Measurements from ENCODE around the gene SPATA4. TPM values are rescaled to one million over a fixed set of nuclear protein-coding genes. Genes with fewer than 3 reads are reported as not detected.

SPATA4 gene
- total and polyA plus RNA-seq, 2 experiments from 2014 or later = not detected

DNA sequence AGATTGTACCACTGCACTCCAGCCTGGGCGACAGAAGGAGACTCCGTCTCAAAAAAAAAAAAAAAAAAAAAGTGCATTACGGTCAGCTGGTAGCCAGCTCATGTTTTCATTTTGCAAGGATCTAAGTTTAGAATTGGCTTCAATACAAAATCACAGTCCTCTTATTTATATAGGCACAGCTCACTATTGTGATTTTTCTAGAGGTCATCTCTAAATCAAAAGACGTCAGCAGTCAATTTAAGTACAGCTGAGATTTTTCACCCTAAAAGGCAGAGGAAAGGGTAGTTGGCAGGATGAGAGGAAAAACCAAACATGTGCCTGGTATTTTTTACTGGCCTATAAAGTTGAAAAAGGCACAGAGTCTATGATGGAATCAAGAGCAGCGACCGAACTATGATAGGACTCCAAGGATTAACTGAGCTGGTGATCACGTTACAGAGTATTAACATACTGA lies 42.8 kb upstream of the SPATA4 start:
- H3K4me1 ChIP-seq (ENCODE audit: insufficient read depth) = no peaks in the 10 kb centered on the region
- no peaks in the 10 kb centered on the region for H3K9me2 ChIP-seq (replicated peaks; ENCODE audit: insufficient read depth)
- 37% methylated on average over 7 of the region's 7 CpGs for WGBS (ENCODE audit: low lambda C conversion rate, missing lambda C conversion rate)
- peak overlapping the region; percentile 44 for H3K4me2 ChIP-seq
- H3K79me2 ChIP-seq = no peaks in the 10 kb centered on the region
- H3K9me3 ChIP-seq (ENCODE audit: low read depth) = no peaks in the 10 kb centered on the region
- DNase-seq (ENCODE audit: low spot score) = peak; percentile 43
- no peaks in the 10 kb centered on the region for H3K27me3 ChIP-seq
- H3K27ac ChIP-seq = peak overlapping the region; percentile 33
- TF ChIP-seq EZH2 (IDR thresholded peaks at IDR 0.05; ENCODE audit: borderline replicate concordance) = no peak
- no peak for TF ChIP-seq EZH2phosphoT487 (IDR thresholded peaks at IDR 0.05; ENCODE audit: low read depth, severe bottlenecking, unreplicated experiment)
- H3K36me3 ChIP-seq (replicated peaks; ENCODE audit: insufficient read depth, low read depth) = no peaks in the 10 kb centered on the region
- no peak overlapping the region for H2AFZ ChIP-seq
- H4K20me1 ChIP-seq (ENCODE audit: insufficient read depth, poor library complexity, severe bottlenecking) = no peaks in the 10 kb centered on the region
- no peak overlapping the region for H3K4me3 ChIP-seq

DNA sequence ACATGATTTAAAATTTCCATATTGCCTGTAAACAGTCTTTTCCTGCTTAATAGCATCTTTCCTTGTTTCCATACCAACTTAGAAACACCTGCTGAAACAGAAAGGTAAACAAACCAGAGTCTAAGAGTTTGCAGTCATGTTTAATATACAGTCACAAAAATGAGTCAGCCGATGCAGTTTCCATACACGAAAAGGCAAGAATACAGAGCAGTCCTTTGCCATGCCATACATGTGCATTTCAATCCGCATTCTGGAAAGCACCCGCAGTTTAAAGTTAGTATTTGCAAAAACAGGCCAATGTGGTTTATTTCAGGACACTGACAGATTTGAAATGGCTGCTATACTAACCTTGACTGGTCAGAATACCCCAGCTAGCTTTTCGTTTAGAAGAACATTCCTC lies 41.6 kb upstream of the SPATA4 start:
- no peak overlapping the region for H3K4me3 ChIP-seq
- H3K4me1 ChIP-seq (ENCODE audit: insufficient read depth) = no peaks in the 10 kb centered on the region
- no peaks in the 10 kb centered on the region for H3K36me3 ChIP-seq (replicated peaks; ENCODE audit: insufficient read depth, low read depth)
- no peaks in the 10 kb centered on the region for H3K27me3 ChIP-seq
- no peaks in the 10 kb centered on the region for H3K9me3 ChIP-seq (ENCODE audit: low read depth)
- H3K4me2 ChIP-seq = no peak overlapping the region
- TF ChIP-seq, protein P1, sequence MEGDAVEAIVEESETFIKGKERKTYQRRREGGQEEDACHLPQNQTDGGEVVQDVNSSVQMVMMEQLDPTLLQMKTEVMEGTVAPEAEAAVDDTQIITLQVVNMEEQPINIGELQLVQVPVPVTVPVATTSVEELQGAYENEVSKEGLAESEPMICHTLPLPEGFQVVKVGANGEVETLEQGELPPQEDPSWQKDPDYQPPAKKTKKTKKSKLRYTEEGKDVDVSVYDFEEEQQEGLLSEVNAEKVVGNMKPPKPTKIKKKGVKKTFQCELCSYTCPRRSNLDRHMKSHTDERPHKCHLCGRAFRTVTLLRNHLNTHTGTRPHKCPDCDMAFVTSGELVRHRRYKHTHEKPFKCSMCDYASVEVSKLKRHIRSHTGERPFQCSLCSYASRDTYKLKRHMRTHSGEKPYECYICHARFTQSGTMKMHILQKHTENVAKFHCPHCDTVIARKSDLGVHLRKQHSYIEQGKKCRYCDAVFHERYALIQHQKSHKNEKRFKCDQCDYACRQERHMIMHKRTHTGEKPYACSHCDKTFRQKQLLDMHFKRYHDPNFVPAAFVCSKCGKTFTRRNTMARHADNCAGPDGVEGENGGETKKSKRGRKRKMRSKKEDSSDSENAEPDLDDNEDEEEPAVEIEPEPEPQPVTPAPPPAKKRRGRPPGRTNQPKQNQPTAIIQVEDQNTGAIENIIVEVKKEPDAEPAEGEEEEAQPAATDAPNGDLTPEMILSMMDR (IDR thresholded peaks at IDR 0.05; ENCODE audit: poor library complexity) = no peak
- H3K27ac ChIP-seq = no peak overlapping the region
- H3K9me2 ChIP-seq (replicated peaks; ENCODE audit: insufficient read depth) = no peaks in the 10 kb centered on the region
- no peaks in the 10 kb centered on the region for H3K79me2 ChIP-seq
- no peak overlapping the region for H2AFZ ChIP-seq
- 70% methylated on average over 5 of the region's 5 CpGs for WGBS (ENCODE audit: low lambda C conversion rate, missing lambda C conversion rate)
- peak; percentile 8 for DNase-seq (ENCODE audit: low spot score)
- H4K20me1 ChIP-seq (ENCODE audit: insufficient read depth, poor library complexity, severe bottlenecking) = no peaks in the 10 kb centered on the region

- Histone ChIP-seq H3K36me3 (replicated peaks; ENCODE audit: insufficient read depth, low read depth) (no peaks in the 10 kb centered on the region), H3K79me2 (no peaks in the 10 kb centered on the region), H3K4me3 (no peak overlapping the region), H3K4me1 (ENCODE audit: insufficient read depth) (no peaks in the 10 kb centered on the region), H3K4me2 (no peak overlapping the region), H4K20me1 (ENCODE audit: insufficient read depth, poor library complexity, severe bottlenecking) (no peaks in the 10 kb centered on the region), H3K27ac (no peak overlapping the region), H3K9me2 (replicated peaks; ENCODE audit: insufficient read depth) (no peaks in the 10 kb centered on the region), H2AFZ (no peak overlapping the region), H3K27me3 (no peaks in the 10 kb centered on the region), H3K9me3 (ENCODE audit: low read depth) (no peaks in the 10 kb centered on the region)
- DNase-seq (ENCODE audit: low spot score) = no peak
- 66% methylated on average over 4 of the region's 4 CpGs for WGBS (ENCODE audit: low lambda C conversion rate, missing lambda C conversion rate)
- TF ChIP-seq EZH2phosphoT487 (IDR thresholded peaks at IDR 0.05; ENCODE audit: low read depth, severe bottlenecking, unreplicated experiment) (no peak), EZH2 (IDR thresholded peaks at IDR 0.05; ENCODE audit: borderline replicate concordance) (no peak)
- TF ChIP-seq, protein P1 (IDR thresholded peaks at IDR 0.05; ENCODE audit: poor library complexity) = no peak
Measured at GRCh38 chr4:176230836-176231235, 35.5 kb upstream of the SPATA4 start.

GRCh38 chr4:176229645-176230044 lies 34.3 kb upstream of the SPATA4 start:
- no peak overlapping the region for H3K27ac ChIP-seq
- H4K20me1 ChIP-seq (ENCODE audit: insufficient read depth, poor library complexity, severe bottlenecking) = no peaks in the 10 kb centered on the region
- WGBS (ENCODE audit: low lambda C conversion rate, missing lambda C conversion rate) = 86% methylated on average over 4 of the region's 4 CpGs
- H3K27me3 ChIP-seq = no peaks in the 10 kb centered on the region
- no peak for DNase-seq (ENCODE audit: low spot score)
- H2AFZ ChIP-seq = no peak overlapping the region
- no peaks in the 10 kb centered on the region for H3K4me1 ChIP-seq (ENCODE audit: insufficient read depth)
- H3K36me3 ChIP-seq (replicated peaks; ENCODE audit: insufficient read depth, low read depth) = no peaks in the 10 kb centered on the region
- no peaks in the 10 kb centered on the region for H3K9me3 ChIP-seq (ENCODE audit: low read depth)
- no peak overlapping the region for H3K4me3 ChIP-seq
- no peak overlapping the region for H3K4me2 ChIP-seq
- H3K9me2 ChIP-seq (replicated peaks; ENCODE audit: insufficient read depth) = no peaks in the 10 kb centered on the region
- no peaks in the 10 kb centered on the region for H3K79me2 ChIP-seq
- TF ChIP-seq, protein P1 (IDR thresholded peaks at IDR 0.05; ENCODE audit: poor library complexity) = no peak
- no peak for TF ChIP-seq EZH2phosphoT487 (IDR thresholded peaks at IDR 0.05; ENCODE audit: low read depth, severe bottlenecking, unreplicated experiment)
- no peak for TF ChIP-seq EZH2 (IDR thresholded peaks at IDR 0.05; ENCODE audit: borderline replicate concordance)

Measured in hepatocyte (in vitro differentiated cells).